Jurkat, Clone E6-1 (cell line): Measurements from ENCODE around the gene MAD2L1.
"Not testable (repeated sequence)": the region's sequence is repeated elsewhere in the genome, so short reads cannot be mapped to it uniquely, and the experiment has no call there.

Source experiments
- DNase-seq: peaks from one replicate; pipeline ENCODE4 v3.0.0-alpha.2; 2011; ENCODE audit warnings: low read depth, low spot score
- H3K4me3 ChIP-seq: 2 replicates; pipeline ENCODE4 v1.5.1; 2011; ENCODE audit warnings: mild to moderate bottlenecking, low read length, control low read depth, moderate library complexity

Gene MAD2L1

GRCh38 chr4:120063711-120064110, 2.9 kb downstream of the MAD2L1 start:
- DNase-seq, H3K4me3 ChIP-seq: not testable (repeated sequence)

- H3K4me3 ChIP-seq: no peak overlapping the region
- DNase-seq: no peak
These were observed 3.9 kb downstream of the MAD2L1 start for GRCh38 chr4:120062663-120063195.

- H3K4me3 ChIP-seq: no peak overlapping the region
- DNase-seq: no peak
These were observed 7.6 kb downstream of the MAD2L1 start for GRCh38 chr4:120059036-120059435.

GRCh38 chr4:120057416-120057815, 9.2 kb downstream of the MAD2L1 start:
- H3K4me3 ChIP-seq: no peak overlapping the region
- DNase-seq: no peak

GRCh38 chr4:120056246-120056645, 10.4 kb downstream of the MAD2L1 start:
- DNase-seq: no peak
- no peak overlapping the region for H3K4me3 ChIP-seq

GRCh38 chr4:120055795-120056194, 10.9 kb downstream of the MAD2L1 start:
- no peak for DNase-seq

GRCh38 chr4:120055162-120055561, 11.5 kb downstream of the MAD2L1 start:
- no peak overlapping the region for H3K4me3 ChIP-seq
- no peak for DNase-seq

More at GRCh38 chr4:120055795-120056194, 10.9 kb downstream of the MAD2L1 start:
- H3K4me3 ChIP-seq: no peak overlapping the region

- no peak for DNase-seq
- H3K4me3 ChIP-seq: no peak overlapping the region
These were observed 12.7 kb downstream of the MAD2L1 start for GRCh38 chr4:120053911-120054310.

- H3K4me3 ChIP-seq: no peak overlapping the region
- DNase-seq: no peak
These were observed 13.8 kb downstream of the MAD2L1 start for GRCh38 chr4:120052856-120053255.

GRCh38 chr4:120051253-120051652, 15.4 kb downstream of the MAD2L1 start:
- no peak overlapping the region for H3K4me3 ChIP-seq
- DNase-seq: no peak

GRCh38 chr4:120049732-120050494, 16.7 kb downstream of the MAD2L1 start:
- no peak overlapping the region for H3K4me3 ChIP-seq
- peak; percentile 52 for DNase-seq

GRCh38 chr4:120043828-120044227, 22.8 kb downstream of the MAD2L1 start:
- H3K4me3 ChIP-seq: no peak overlapping the region

GRCh38 chr4:120037411-120037810, 29.2 kb downstream of the MAD2L1 start:
- H3K4me3 ChIP-seq: no peak overlapping the region
- DNase-seq: no peak

More at GRCh38 chr4:120043828-120044227, 22.8 kb downstream of the MAD2L1 start:
- DNase-seq: no peak

- DNase-seq: no peak
- no peak overlapping the region for H3K4me3 ChIP-seq
These were observed 31.7 kb downstream of the MAD2L1 start for GRCh38 chr4:120034913-120035312.

GRCh38 chr4:120026853-120027252, 39.8 kb downstream of the MAD2L1 start:
- no peak for DNase-seq

GRCh38 chr4:120025516-120025915, 41.1 kb downstream of the MAD2L1 start:
- no peak overlapping the region for H3K4me3 ChIP-seq
- DNase-seq: no peak

More at GRCh38 chr4:120026853-120027252, 39.8 kb downstream of the MAD2L1 start:
- H3K4me3 ChIP-seq: no peak overlapping the region

- DNase-seq: no peak
These were observed 47.9 kb downstream of the MAD2L1 start for GRCh38 chr4:120018786-120019185.

GRCh38 chr4:120017939-120018692, 48.5 kb downstream of the MAD2L1 start:
- DNase-seq: no peak
- H3K4me3 ChIP-seq: no peak overlapping the region

More at GRCh38 chr4:120018786-120019185, 47.9 kb downstream of the MAD2L1 start:
- H3K4me3 ChIP-seq: no peak overlapping the region

GRCh38 chr4:120011725-120012124, 54.9 kb downstream of the MAD2L1 start:
- no peak overlapping the region for H3K4me3 ChIP-seq
- DNase-seq: no peak

- no peak overlapping the region for H3K4me3 ChIP-seq
- DNase-seq: no peak
These were observed 56.0 kb downstream of the MAD2L1 start for GRCh38 chr4:120010646-120011045.
